MM.1S (cell line): ENCODE results near the gene UGT1A5.
"Not testable (repeated sequence)": the region's sequence is repeated elsewhere in the genome, so short reads cannot be mapped to it uniquely, and the experiment has no call there.

Experiments
- CTCF ChIP-seq: fragments of 300-600 bp; sonication (generic); IDR thresholded peaks from 2 replicates; pipeline ENCODE4 v1.5.1; 2016; ENCODE audit warnings: antibody characterized with exemption, low read length, mixed read lengths
- EZH2phosphoT487 ChIP-seq: fragments of 300-600 bp; sonication (generic); IDR thresholded peaks from 2 replicates; pipeline ENCODE4 v1.6.1; 2018; ENCODE audit warnings: antibody characterized with exemption, low read length

GRCh38 chr2:233745838-233746237 lies 33.1 kb downstream of the UGT1A5 start:
- not testable (repeated sequence) for TF ChIP-seq CTCF, EZH2phosphoT487
